GM12873 (cell line): Measurements from ENCODE around the gene MCM5.

Experiments used
- TF ChIP-seq, protein P1 (sequence below): IDR thresholded peaks from 2 replicates; pipeline ENCODE4 v1.5.1; 2012; ENCODE audit warnings: low read depth, mild to moderate bottlenecking, moderate library complexity, low read length, control low read depth; ENCODE audit not compliant: insufficient read depth; ENCODE audit errors: missing control alignments

Gene MCM5

DNA sequence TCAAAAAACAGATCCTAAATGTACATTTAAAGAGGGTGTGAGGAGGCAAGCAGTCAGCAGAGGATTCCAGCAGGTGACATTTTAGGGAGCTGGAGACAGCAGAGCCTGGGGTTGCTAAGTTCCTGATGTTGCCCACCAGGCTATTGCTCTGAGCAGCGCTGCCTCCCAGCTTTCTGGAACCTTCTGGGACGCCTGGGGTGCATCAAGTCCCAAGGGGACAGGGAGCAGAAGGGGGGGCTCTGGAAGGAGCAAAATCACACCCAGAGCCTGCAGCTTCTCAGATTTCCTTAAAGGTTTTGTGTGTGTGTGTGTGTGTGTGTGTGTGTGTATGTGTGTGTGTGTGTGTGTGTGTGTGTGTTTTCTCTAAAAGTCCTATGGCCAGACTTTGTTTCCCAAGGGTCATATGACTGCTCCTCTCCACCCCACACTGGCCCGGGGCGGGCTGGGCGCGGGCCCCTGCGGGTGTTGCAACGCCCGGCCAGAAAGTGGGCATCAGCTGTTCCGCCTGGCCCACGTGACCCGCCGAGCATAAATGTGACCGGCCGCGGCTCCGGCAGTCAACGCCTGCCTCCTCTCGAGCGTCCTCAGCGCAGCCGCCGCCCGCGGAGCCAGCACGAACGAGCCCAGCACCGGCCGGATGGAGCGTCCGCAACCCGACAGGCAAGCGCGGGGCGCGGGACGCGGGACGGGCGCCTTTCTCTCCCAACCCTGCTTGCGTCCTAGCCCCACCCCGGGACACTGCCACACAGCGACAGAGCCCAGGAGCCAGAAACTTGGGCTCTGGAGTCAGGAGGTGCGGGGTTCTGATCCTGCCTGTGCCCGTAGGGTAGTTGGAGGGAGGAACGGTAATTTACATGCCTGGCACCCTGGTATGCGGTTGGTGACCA is 19.2 kb upstream of the MCM5 start, which contains the start of gene HMOX1:
Gene HMOX1 (plus strand): TSS at position 560 of the 887 bp plus-strand sequence. CDS start 78 bp downstream, at position 638.
- TF ChIP-seq, protein P1, sequence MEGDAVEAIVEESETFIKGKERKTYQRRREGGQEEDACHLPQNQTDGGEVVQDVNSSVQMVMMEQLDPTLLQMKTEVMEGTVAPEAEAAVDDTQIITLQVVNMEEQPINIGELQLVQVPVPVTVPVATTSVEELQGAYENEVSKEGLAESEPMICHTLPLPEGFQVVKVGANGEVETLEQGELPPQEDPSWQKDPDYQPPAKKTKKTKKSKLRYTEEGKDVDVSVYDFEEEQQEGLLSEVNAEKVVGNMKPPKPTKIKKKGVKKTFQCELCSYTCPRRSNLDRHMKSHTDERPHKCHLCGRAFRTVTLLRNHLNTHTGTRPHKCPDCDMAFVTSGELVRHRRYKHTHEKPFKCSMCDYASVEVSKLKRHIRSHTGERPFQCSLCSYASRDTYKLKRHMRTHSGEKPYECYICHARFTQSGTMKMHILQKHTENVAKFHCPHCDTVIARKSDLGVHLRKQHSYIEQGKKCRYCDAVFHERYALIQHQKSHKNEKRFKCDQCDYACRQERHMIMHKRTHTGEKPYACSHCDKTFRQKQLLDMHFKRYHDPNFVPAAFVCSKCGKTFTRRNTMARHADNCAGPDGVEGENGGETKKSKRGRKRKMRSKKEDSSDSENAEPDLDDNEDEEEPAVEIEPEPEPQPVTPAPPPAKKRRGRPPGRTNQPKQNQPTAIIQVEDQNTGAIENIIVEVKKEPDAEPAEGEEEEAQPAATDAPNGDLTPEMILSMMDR, result no peak

DNA sequence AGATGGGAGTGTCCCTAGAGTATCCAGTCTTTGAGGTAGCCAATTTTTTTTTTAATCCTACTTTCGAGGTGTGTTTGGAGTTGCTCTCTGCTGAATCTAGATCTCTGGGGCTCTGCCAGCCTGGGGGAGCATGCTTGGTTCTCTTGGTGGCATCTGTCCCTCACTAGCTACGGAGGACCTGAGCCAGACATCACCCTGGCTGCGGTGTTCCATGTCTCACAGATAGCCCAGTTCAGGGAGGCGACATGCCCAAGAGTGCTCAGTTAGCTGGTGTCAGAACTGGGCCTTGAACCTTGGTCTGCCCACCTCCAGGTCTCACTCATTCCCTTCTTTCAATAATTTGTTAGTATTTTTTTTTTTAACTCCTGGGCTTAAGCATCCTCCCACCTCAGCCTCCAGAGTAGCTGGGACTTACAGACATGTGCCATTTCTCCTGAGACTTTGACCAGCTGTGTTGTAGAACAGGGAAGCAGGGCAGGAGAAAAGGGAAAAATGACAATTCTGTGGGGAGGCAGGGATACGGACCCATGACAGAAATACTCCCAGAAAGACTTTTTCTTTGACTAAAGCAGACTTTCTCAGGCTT is 18.4 kb upstream of the MCM5 start:
- TF ChIP-seq, protein P1, result no peak

DNA sequence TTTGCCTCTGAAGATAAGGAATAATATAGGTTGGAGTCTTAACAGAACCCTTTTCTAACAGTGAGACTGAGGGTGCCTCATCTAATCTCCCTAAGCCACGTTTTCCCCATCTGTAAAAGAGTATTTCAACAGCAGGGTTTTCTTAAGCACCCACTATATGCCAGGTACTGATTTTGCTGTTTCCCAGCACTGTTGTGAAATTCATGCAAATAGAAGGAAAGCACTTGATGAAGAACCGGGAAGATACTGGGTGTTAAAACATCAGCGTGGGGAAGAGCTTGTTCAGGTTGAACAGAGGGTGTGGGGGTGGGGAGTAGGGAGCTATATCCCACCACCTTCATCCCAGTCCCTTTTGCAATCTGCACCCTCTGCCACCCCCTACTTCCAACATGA is 16.3 kb upstream of the MCM5 start:
- TF ChIP-seq, protein P1, result no peak

GRCh38 chr22:35384527-35384926 is 15.4 kb upstream of the MCM5 start:
- TF ChIP-seq, protein P1, result no peak

- TF ChIP-seq, protein P1, result no peak
These were observed 14.9 kb upstream of the MCM5 start for GRCh38 chr22:35384975-35385588.

- TF ChIP-seq, protein P1, result no peak
These were observed 13.2 kb upstream of the MCM5 start for GRCh38 chr22:35386670-35387288.

DNA sequence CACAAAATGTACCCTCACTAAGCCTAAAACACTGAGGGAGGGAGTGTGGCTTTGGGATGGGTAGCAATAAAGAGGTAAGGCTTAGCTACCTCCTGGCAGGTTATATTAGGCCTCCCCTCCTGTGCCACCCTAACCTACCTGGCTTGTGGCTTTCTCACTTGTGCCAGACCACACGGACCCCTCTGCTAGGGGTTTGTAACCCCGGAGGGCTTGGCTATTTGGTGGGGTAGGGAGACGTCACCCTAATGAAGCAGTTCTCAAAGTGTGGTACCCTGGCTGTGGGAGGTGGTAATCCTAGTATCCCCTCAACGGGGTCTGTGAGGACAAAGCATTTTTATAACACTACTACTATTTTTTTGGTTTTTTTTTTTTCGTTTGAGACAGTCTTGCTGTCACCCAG is 9.0 kb upstream of the MCM5 start:
- TF ChIP-seq, protein P1, result no peak
